Testis (tissue), 3 donors: ENCODE results near the gene C2orf68. TPM values are rescaled to one million over a fixed set of nuclear protein-coding genes. Genes with fewer than 3 reads are reported as not detected.
"Not testable (repeated sequence)": the region's sequence is repeated elsewhere in the genome, so short reads cannot be mapped to it uniquely, and the experiment has no call there.

Experiments used
- DNase-seq: peaks from one replicate; pipeline ENCODE4 v3.0.0-alpha.2; 2019
- H3K27ac ChIP-seq, 2 donors: fragments of 200-600 bp; sonication (generic); one replicate each; pipeline ENCODE4 v1.5.1; 2019
- H3K27me3 ChIP-seq: fragments of 200-600 bp; sonication (generic); one replicate; pipeline ENCODE4 v1.5.1; 2019
- H3K36me3 ChIP-seq: fragments of 200-600 bp; sonication (generic); one replicate; pipeline ENCODE4 v1.5.1; 2017; ENCODE audit warnings: low read depth; ENCODE audit errors: missing control alignments
- H3K4me1 ChIP-seq: fragments of 200-600 bp; sonication (generic); one replicate; pipeline ENCODE4 v1.5.1; 2019
- H3K4me3 ChIP-seq, 2 donors: fragments of 200-600 bp; sonication (generic); one replicate each; pipeline ENCODE4 v1.5.1; 2017 to 2019
- H3K9me3 ChIP-seq: fragments of 200-600 bp; sonication (generic); one replicate; pipeline ENCODE4 v1.5.1; 2017
- CTCF ChIP-seq, 3 experiments: fragments of 450-650 bp in 2 of 3; fragments of 200-600 bp in 1 of 3; sonication (generic) in 1 of 3; IDR thresholded peaks; one replicate each; pipeline ENCODE4 v1.5.1; 2016 to 2019; ENCODE audit warnings: antibody characterized with exemption in 3 of 3, mild to moderate bottlenecking in 2 of 3, moderate library complexity in 1 of 3
- POLR2A ChIP-seq: fragments of 450-650 bp; IDR thresholded peaks from one replicate; pipeline ENCODE4 v1.6.1; 2017; ENCODE audit warnings: antibody characterized with exemption, mild to moderate bottlenecking, moderate library complexity
- WGBS, 2 donors: methylation state at CpG; one replicate each; pipeline ENCODE4 v1.1.5; 2018; 5-methylcytosine and 5-hydroxymethylcytosine counted together
- intact Hi-C: fragments of 100-400 bp; cut with DNase I; formaldehyde crosslinking; loops from one replicate; pipeline ENCODE4 v1.15.1; 2023; ENCODE audit warnings: low total_unique reads
- polyA plus RNA-seq: library from polyadenylated mRNA; stranded (reverse); fragments of 350-450 nt; fragmentation: Illumina TruSeq; extraction: RNeasy Lipid Tissue Mini Kit (QIAGEN cat#74804); gene quantifications from one replicate; pipeline ENCODE4 v1.2.3, GENCODE V29; 2014; ENCODE audit warnings: low read depth, low replicate concordance; ENCODE audit not compliant: insufficient read depth
- small RNA-seq, 2 donors: library from RNA; depleted of rRNA; stranded (forward); fragments of <200 nt; gene quantifications; one replicate each; pipeline ENCODE3, GENCODE V24; 2016
- total RNA-seq, 2 donors: library from RNA; depleted of rRNA; stranded (reverse); fragments of >200 nt; gene quantifications; one replicate each; pipeline ENCODE4 v1.2.3, GENCODE V29; 2016

The C2orf68 gene
- total and polyA plus RNA-seq, 3 donors from 2014 or later = 22.9 to 55.7 (median 37.6) TPM

GRCh38 chr2:85560812-85561279, 51.0 kb downstream of the C2orf68 start:
- peaks cover 14% of the 10 kb centered on the region for H3K4me1 ChIP-seq
- intact Hi-C loops = no loop called here
- TF ChIP-seq POLR2A = no peak
- no peak for TF ChIP-seq CTCF (IDR thresholded peaks at IDR 0.05)
- WGBS, 2 donors = 4 to 5% methylated on average over 10 to 14 of the region's 14 CpGs
- DNase-seq = no peak
- H3K36me3 ChIP-seq = no peaks in the 10 kb centered on the region
- H3K9me3 ChIP-seq = no peaks in the 10 kb centered on the region
- H3K4me3 ChIP-seq = peak overlapping the region; percentile 72 to 87
- H3K27me3 ChIP-seq = no peaks in the 10 kb centered on the region
- H3K27ac ChIP-seq = peak overlapping the region; percentile 78

- H3K27ac ChIP-seq, H3K27me3 ChIP-seq, H3K9me3 ChIP-seq, H3K36me3 ChIP-seq, DNase-seq, intact Hi-C loops: not testable (repeated sequence)
- peak overlapping the region in 1 of 2 donors; percentile 87 for H3K4me3 ChIP-seq
- H3K4me1 ChIP-seq = peaks cover 14% of the 10 kb centered on the region
- WGBS, 2 donors = 58 to 71% methylated on average over 12 of the region's 12 CpGs
These were observed 51.5 kb downstream of the C2orf68 start for GRCh38 chr2:85560403-85560726.

GRCh38 chr2:85558160-85558559, 53.7 kb downstream of the C2orf68 start:
- H3K9me3 ChIP-seq = no peaks in the 10 kb centered on the region
- 91 to 100% methylated on average over 1 of the region's 1 CpG for WGBS, 2 donors
- peaks cover 14% of the 10 kb centered on the region for H3K4me1 ChIP-seq
- H3K4me3 ChIP-seq = no peak overlapping the region
- no peak overlapping the region for H3K27ac ChIP-seq
- H3K27me3 ChIP-seq = no peaks in the 10 kb centered on the region
- no peaks in the 10 kb centered on the region for H3K36me3 ChIP-seq
- intact Hi-C loops = loop anchor here (5.0 kb wide), 1 partner anchor 44 kb away; the partner anchor contains the start of gene TMEM150A
- DNase-seq = no peak
- TF ChIP-seq CTCF (IDR thresholded peaks at IDR 0.05) = no peak
- no peak for TF ChIP-seq POLR2A

GRCh38 chr2:85557130-85557529, 54.7 kb downstream of the C2orf68 start:
- Histone ChIP-seq H3K27me3 (no peaks in the 10 kb centered on the region), H3K9me3 (no peaks in the 10 kb centered on the region), H3K27ac (no peak overlapping the region), H3K4me1 (peaks cover 12% of the 10 kb centered on the region), H3K36me3 (no peaks in the 10 kb centered on the region), H3K4me3 (no peak overlapping the region)
- no peak for DNase-seq
- TF ChIP-seq CTCF (IDR thresholded peaks at IDR 0.05) (no peak), POLR2A (no peak)
- WGBS, 2 donors = 90 to 93% methylated on average over 5 of the region's 5 CpGs
- intact Hi-C loops = loop anchor here (5.0 kb wide), 1 partner anchor 45 kb away; the partner anchor contains the start of gene TMEM150A

Small RNAs within 50 kb of the gene (small RNA-seq; reads per million reads assigned to genes)
- 0 reads per million in 2 donors for gene RN7SL126P

Other genes with a start within 250 kb of the C2orf68 start
- 10 to 100 TPM; 17.7 to 29.4 TPM for gene CAPG, start 201.7 kb downstream of the C2orf68 start, total RNA-seq
- 74.5 TPM for gene CAPG, start 201.7 kb downstream of the C2orf68 start, polyA plus RNA-seq
- gene SH2D6, start 193.4 kb downstream of the C2orf68 start, total RNA-seq = 10 to 100 TPM; 11.2 to 13.6 TPM
- gene SH2D6, start 193.4 kb downstream of the C2orf68 start, polyA plus RNA-seq = 15.9 TPM
- 100 to 1,000 TPM; 219 to 268 TPM for gene MAT2A, start 72.9 kb downstream of the C2orf68 start, total RNA-seq
- gene MAT2A, start 72.9 kb downstream of the C2orf68 start, polyA plus RNA-seq = 198 TPM
- 10 to 100 TPM; 26.8 to 31.8 TPM for gene GGCX, start 50.6 kb downstream of the C2orf68 start, total RNA-seq
- 21.1 TPM for gene GGCX, start 50.6 kb downstream of the C2orf68 start, polyA plus RNA-seq
- 10 to 100 TPM; 10.8 to 13.9 TPM for gene VAMP8, start 34.5 kb downstream of the C2orf68 start, total RNA-seq
- 59.0 TPM for gene VAMP8, start 34.5 kb downstream of the C2orf68 start, polyA plus RNA-seq
- gene VAMP5, start 27.6 kb downstream of the C2orf68 start, total RNA-seq = 10 to 100 TPM in 1 of 2 donors, 1 to 10 TPM in 1; 4.9 to 17.5 TPM
- gene VAMP5, start 27.6 kb downstream of the C2orf68 start, polyA plus RNA-seq = 36.8 TPM
- 100 to 1,000 TPM; 119 to 137 TPM for gene RNF181, start 16.3 kb downstream of the C2orf68 start, total RNA-seq
- gene RNF181, start 16.3 kb downstream of the C2orf68 start, polyA plus RNA-seq = 189 TPM
- 10 to 100 TPM; 33.1 to 44.0 TPM for gene TMEM150A, start 9.4 kb downstream of the C2orf68 start, total RNA-seq
- 39.3 TPM for gene TMEM150A, start 9.4 kb downstream of the C2orf68 start, polyA plus RNA-seq
- 10 to 100 TPM; 74.9 to 96.8 TPM for gene USP39, start 4.1 kb upstream of the C2orf68 start, total RNA-seq
- 49.8 TPM for gene USP39, start 4.1 kb upstream of the C2orf68 start, polyA plus RNA-seq
- under 1 TPM in 1 of 2 donors, not detected in 1; 0.25 TPM for gene SFTPB, start 56.1 kb upstream of the C2orf68 start, total RNA-seq
- 0.36 TPM for gene SFTPB, start 56.1 kb upstream of the C2orf68 start, polyA plus RNA-seq
- gene GNLY, start 82.3 kb upstream of the C2orf68 start, total RNA-seq = 1 to 10 TPM in 1 of 2 donors, under 1 TPM in 1; 0.43 to 2.6 TPM
- 2.2 TPM for gene GNLY, start 82.3 kb upstream of the C2orf68 start, polyA plus RNA-seq
- gene ATOH8, start 141.9 kb upstream of the C2orf68 start, total RNA-seq = 10 to 100 TPM; 14.2 to 16.8 TPM
- gene ATOH8, start 141.9 kb upstream of the C2orf68 start, polyA plus RNA-seq = 13.5 TPM